Trophoblast cell (in vitro differentiated cells and primary cell): Measurements from ENCODE around the gene RNU6-7.

ENCODE experiments used
- DNase-seq, 2 donors: peaks; one replicate each; pipeline ENCODE4 v3.0.0-alpha.2; 2016
- H2AFZ ChIP-seq: 2 replicates; pipeline ENCODE4 v1.6.1; 2013; ENCODE audit warnings: low read length, moderate library complexity, mild to moderate bottlenecking; ENCODE audit not compliant: insufficient read depth, poor library complexity
- H2AK5ac ChIP-seq: 2 replicates; pipeline ENCODE4 v1.6.1; 2013; ENCODE audit warnings: mild to moderate bottlenecking, low read length
- H2BK120ac ChIP-seq: 2 replicates; pipeline ENCODE4 v1.6.1; 2013; ENCODE audit warnings: low read length, mild to moderate bottlenecking, moderate library complexity; ENCODE audit not compliant: insufficient read depth, poor library complexity
- H2BK12ac ChIP-seq: 2 replicates; pipeline ENCODE4 v1.6.1; 2013; ENCODE audit warnings: mild to moderate bottlenecking, low read length, moderate library complexity
- H2BK5ac ChIP-seq: 2 replicates; pipeline ENCODE4 v1.6.1; 2013; ENCODE audit warnings: low read length, low read depth, moderate library complexity, mild to moderate bottlenecking; ENCODE audit not compliant: poor library complexity
- H3K14ac ChIP-seq: 2 replicates; pipeline ENCODE4 v1.6.1; 2013; ENCODE audit warnings: mild to moderate bottlenecking, low read length
- H3K18ac ChIP-seq: 2 replicates; pipeline ENCODE4 v1.6.1; 2013; ENCODE audit warnings: mild to moderate bottlenecking, low read length
- H3K23ac ChIP-seq: 2 replicates; pipeline ENCODE4 v1.6.1; 2013; ENCODE audit warnings: low read length
- H3K27ac ChIP-seq: 2 replicates; pipeline ENCODE4 v1.5.1; 2013; ENCODE audit warnings: low read depth, mild to moderate bottlenecking, inconsistent platforms, low read length, moderate library complexity
- H3K27me3 ChIP-seq: 2 replicates; pipeline ENCODE4 v1.6.1; 2013; ENCODE audit warnings: inconsistent platforms, mild to moderate bottlenecking, low read length, moderate library complexity; ENCODE audit not compliant: insufficient read depth
- H3K36me3 ChIP-seq, 2 experiments: 1 replicate in 1 of 2; 2 replicates in 1 of 2; pipeline ENCODE4 v1.6.1; 2013; ENCODE audit warnings: low read length in 2 of 2, mild to moderate bottlenecking in 2 of 2, moderate library complexity in 1 of 2; ENCODE audit not compliant: insufficient read depth in 2 of 2, control insufficient read depth in 1 of 2
- H3K4ac ChIP-seq: 2 replicates; pipeline ENCODE4 v1.6.1; 2013; ENCODE audit warnings: low read depth, mild to moderate bottlenecking, low read length, moderate library complexity
- H3K4me1 ChIP-seq, 2 experiments: 1 replicate in 1 of 2; 2 replicates in 1 of 2; pipeline ENCODE4 v1.6.1; 2013; ENCODE audit warnings: low read length in 2 of 2, mild to moderate bottlenecking in 2 of 2, moderate library complexity in 1 of 2; ENCODE audit not compliant: insufficient read depth in 2 of 2, control insufficient read depth in 1 of 2
- H3K4me2 ChIP-seq: 2 replicates; pipeline ENCODE4 v1.6.1; 2013; ENCODE audit warnings: inconsistent platforms, mild to moderate bottlenecking, low read length, moderate library complexity
- H3K4me3 ChIP-seq: 2 replicates; pipeline ENCODE4 v1.5.1; 2013; ENCODE audit warnings: mild to moderate bottlenecking, low read depth, low read length, inconsistent platforms
- H3K79me1 ChIP-seq: one replicate; pipeline ENCODE4 v1.6.1; 2013; ENCODE audit warnings: low read length
- H3K79me2 ChIP-seq: 2 replicates; pipeline ENCODE4 v1.6.1; 2013; ENCODE audit warnings: low read length, mild to moderate bottlenecking; ENCODE audit not compliant: control insufficient read depth, insufficient read depth, poor library complexity
- H3K9ac ChIP-seq: 2 replicates; pipeline ENCODE4 v1.6.1; 2013; ENCODE audit warnings: mild to moderate bottlenecking, low read length
- H3K9me3 ChIP-seq: 2 replicates; pipeline ENCODE4 v1.6.1; 2013; ENCODE audit warnings: low read depth, mild to moderate bottlenecking, control low read depth, inconsistent platforms, low read length; ENCODE audit not compliant: insufficient read depth
- H4K12ac ChIP-seq: 2 replicates; pipeline ENCODE4 v1.6.1; 2013; ENCODE audit warnings: low read depth, mild to moderate bottlenecking, low read length, moderate library complexity
- H4K8ac ChIP-seq: 2 replicates; pipeline ENCODE4 v1.6.1; 2013; ENCODE audit warnings: low read depth, mild to moderate bottlenecking, low read length, moderate library complexity
- H4K91ac ChIP-seq: one replicate; pipeline ENCODE4 v1.6.1; 2013; ENCODE audit warnings: low read depth, mild to moderate bottlenecking, low read length, moderate library complexity
- WGBS: extraction: QIAGEN DNeasy Blood & Tissue Kit; methylation state at CpG from one replicate; pipeline ENCODE4 v1.1.7; 2013; ENCODE audit warnings: missing lambda C conversion rate; ENCODE audit not compliant: insufficient read length, insufficient coverage; ENCODE audit errors: extremely low coverage; 5-methylcytosine and 5-hydroxymethylcytosine counted together

The RNU6-7 gene

GRCh38 chr14:32246751-32247150, 44.9 kb downstream of the RNU6-7 start:
- H3K14ac ChIP-seq = no peak overlapping the region
- no peak overlapping the region for H2BK120ac ChIP-seq
- no peaks in the 10 kb centered on the region for H3K79me2 ChIP-seq
- no peak overlapping the region for H4K8ac ChIP-seq
- no peaks in the 10 kb centered on the region for H3K27me3 ChIP-seq
- no peak overlapping the region for H3K4me2 ChIP-seq
- H2AK5ac ChIP-seq = no peak overlapping the region
- H2BK12ac ChIP-seq = no peak overlapping the region
- H4K12ac ChIP-seq = no peak overlapping the region
- H3K9ac ChIP-seq = no peak overlapping the region
- H3K4me1 ChIP-seq = peaks cover 4 to 8% of the 10 kb centered on the region in 2 experiments
- H3K36me3 ChIP-seq = no peaks in the 10 kb centered on the region
- no peak overlapping the region for H3K23ac ChIP-seq
- no peak overlapping the region for H4K91ac ChIP-seq
- no peak overlapping the region for H2BK5ac ChIP-seq
- H3K4me3 ChIP-seq = no peak overlapping the region
- H3K9me3 ChIP-seq = no peaks in the 10 kb centered on the region
- no peak overlapping the region for H3K18ac ChIP-seq
- no peaks in the 10 kb centered on the region for H3K79me1 ChIP-seq
- H3K4ac ChIP-seq = no peak overlapping the region
- H2AFZ ChIP-seq = no peak overlapping the region
- H3K27ac ChIP-seq = no peak overlapping the region
- WGBS = no CpG with 5 or more reads among the region's 5 CpGs
- DNase-seq = no peak

GRCh38 chr14:32249371-32249770, 47.5 kb downstream of the RNU6-7 start:
- Histone ChIP-seq H3K14ac (no peak overlapping the region), H3K18ac (no peak overlapping the region), H3K79me1 (no peaks in the 10 kb centered on the region), H3K9me3 (no peaks in the 10 kb centered on the region), H2AFZ (no peak overlapping the region), H3K4me1 (peaks cover 4 to 8% of the 10 kb centered on the region in 2 experiments), H3K27me3 (no peaks in the 10 kb centered on the region), H4K91ac (no peak overlapping the region), H2BK120ac (no peak overlapping the region), H4K8ac (no peak overlapping the region), H2AK5ac (no peak overlapping the region), H3K27ac (no peak overlapping the region), H3K9ac (no peak overlapping the region), H3K4me3 (no peak overlapping the region), H3K4me2 (no peak overlapping the region), H3K23ac (no peak overlapping the region), H3K79me2 (no peaks in the 10 kb centered on the region), H3K4ac (no peak overlapping the region), H2BK5ac (no peak overlapping the region), H2BK12ac (no peak overlapping the region), H3K36me3 (no peaks in the 10 kb centered on the region), H4K12ac (no peak overlapping the region)
- no CpG with 5 or more reads among the region's 5 CpGs for WGBS
- DNase-seq = no peak

GRCh38 chr14:32249780-32250179, 47.9 kb downstream of the RNU6-7 start:
- no peak overlapping the region for H3K23ac ChIP-seq
- H3K4ac ChIP-seq = no peak overlapping the region
- no peak overlapping the region for H4K91ac ChIP-seq
- H3K27me3 ChIP-seq = no peaks in the 10 kb centered on the region
- no peak overlapping the region for H2BK120ac ChIP-seq
- H3K18ac ChIP-seq = no peak overlapping the region
- H3K9ac ChIP-seq = no peak overlapping the region
- H2BK12ac ChIP-seq = no peak overlapping the region
- H3K4me2 ChIP-seq = no peak overlapping the region
- H3K4me1 ChIP-seq = peaks cover 4 to 8% of the 10 kb centered on the region in 2 experiments
- no peaks in the 10 kb centered on the region for H3K9me3 ChIP-seq
- no peak overlapping the region for H3K27ac ChIP-seq
- H4K12ac ChIP-seq = no peak overlapping the region
- peak in 1 of 2 donors; percentile 20 for DNase-seq
- H3K4me3 ChIP-seq = no peak overlapping the region
- no peak overlapping the region for H2AK5ac ChIP-seq
- H4K8ac ChIP-seq = no peak overlapping the region
- no peak overlapping the region for H2AFZ ChIP-seq
- H3K79me1 ChIP-seq = no peaks in the 10 kb centered on the region
- no peak overlapping the region for H3K14ac ChIP-seq
- no CpG with 5 or more reads among the region's 4 CpGs for WGBS
- H3K79me2 ChIP-seq = no peaks in the 10 kb centered on the region
- no peaks in the 10 kb centered on the region for H3K36me3 ChIP-seq
- no peak overlapping the region for H2BK5ac ChIP-seq

GRCh38 chr14:32250681-32251080, 48.8 kb downstream of the RNU6-7 start:
- H3K79me2 ChIP-seq = no peaks in the 10 kb centered on the region
- H3K9ac ChIP-seq = no peak overlapping the region
- no peaks in the 10 kb centered on the region for H3K9me3 ChIP-seq
- no peak overlapping the region for H3K4ac ChIP-seq
- H3K23ac ChIP-seq = no peak overlapping the region
- H4K91ac ChIP-seq = no peak overlapping the region
- no peak overlapping the region for H3K14ac ChIP-seq
- H3K4me3 ChIP-seq = no peak overlapping the region
- H3K4me1 ChIP-seq = peaks cover 4 to 8% of the 10 kb centered on the region in 2 experiments
- H4K8ac ChIP-seq = no peak overlapping the region
- DNase-seq = no peak
- H3K18ac ChIP-seq = no peak overlapping the region
- H3K27me3 ChIP-seq = no peaks in the 10 kb centered on the region
- peaks cover 3% of the 10 kb centered on the region for H3K79me1 ChIP-seq
- H3K4me2 ChIP-seq = no peak overlapping the region
- no peak overlapping the region for H2AK5ac ChIP-seq
- no peak overlapping the region for H2BK12ac ChIP-seq
- no peak overlapping the region for H2BK120ac ChIP-seq
- no CpG with 5 or more reads among the region's 3 CpGs for WGBS
- no peak overlapping the region for H4K12ac ChIP-seq
- no peak overlapping the region for H3K27ac ChIP-seq
- no peaks in the 10 kb centered on the region for H3K36me3 ChIP-seq
- H2AFZ ChIP-seq = no peak overlapping the region
- no peak overlapping the region for H2BK5ac ChIP-seq
